Fibroblast of lung (primary cell): Measurements from ENCODE around the gene SLC22A14.

ENCODE experiments used
- EZH2 ChIP-seq: IDR thresholded peaks from 2 replicates; pipeline ENCODE4 v1.5.1; 2012; ENCODE audit warnings: low read length, control low read depth, mild to moderate bottlenecking; ENCODE audit errors: missing control alignments
- TF ChIP-seq, protein P1 (sequence below), 2 donors: IDR thresholded peaks in 1 of 2; conservative IDR thresholded peaks in 1 of 2; 1 replicate in 1 of 2; 2 replicates in 1 of 2; pipeline ENCODE4 v1.5.1; 2011 to 2012; ENCODE audit warnings: low read length in 2 of 2, control low read depth in 1 of 2, inconsistent platforms in 1 of 2, low read depth in 1 of 2, mild to moderate bottlenecking in 1 of 2

DNA sequence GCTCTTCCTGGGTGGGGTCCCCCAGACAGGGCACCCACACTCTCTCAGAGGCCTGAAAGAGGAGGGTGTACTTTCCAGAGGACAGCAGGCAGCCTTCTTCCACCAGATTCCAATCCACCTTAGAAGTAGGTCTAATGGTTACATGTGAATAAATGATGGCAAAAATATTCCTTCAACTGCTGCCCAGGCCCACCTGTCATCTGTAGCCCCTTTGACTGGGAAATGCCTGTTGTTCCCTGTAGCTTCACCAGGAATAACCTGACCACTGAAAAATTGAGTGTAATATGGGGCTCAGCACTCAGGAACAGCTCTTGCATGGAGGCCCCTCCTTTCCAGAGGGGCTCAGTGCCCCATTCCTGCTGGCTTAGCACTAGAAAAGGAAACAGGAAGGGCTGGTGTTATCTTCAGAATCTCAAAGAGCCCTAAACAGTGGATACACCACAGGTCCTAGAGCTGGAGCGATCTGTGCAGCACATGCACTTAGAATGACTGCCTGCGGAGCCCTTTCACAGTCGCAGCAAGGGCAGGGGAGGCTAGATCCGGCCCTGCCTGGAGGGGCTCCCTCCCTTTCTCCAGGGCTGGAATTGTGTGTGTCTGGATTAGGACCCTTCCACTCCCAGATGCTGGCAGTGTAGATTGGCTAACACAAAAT is 32.1 kb downstream of the SLC22A14 start:
- TF ChIP-seq, protein P1, sequence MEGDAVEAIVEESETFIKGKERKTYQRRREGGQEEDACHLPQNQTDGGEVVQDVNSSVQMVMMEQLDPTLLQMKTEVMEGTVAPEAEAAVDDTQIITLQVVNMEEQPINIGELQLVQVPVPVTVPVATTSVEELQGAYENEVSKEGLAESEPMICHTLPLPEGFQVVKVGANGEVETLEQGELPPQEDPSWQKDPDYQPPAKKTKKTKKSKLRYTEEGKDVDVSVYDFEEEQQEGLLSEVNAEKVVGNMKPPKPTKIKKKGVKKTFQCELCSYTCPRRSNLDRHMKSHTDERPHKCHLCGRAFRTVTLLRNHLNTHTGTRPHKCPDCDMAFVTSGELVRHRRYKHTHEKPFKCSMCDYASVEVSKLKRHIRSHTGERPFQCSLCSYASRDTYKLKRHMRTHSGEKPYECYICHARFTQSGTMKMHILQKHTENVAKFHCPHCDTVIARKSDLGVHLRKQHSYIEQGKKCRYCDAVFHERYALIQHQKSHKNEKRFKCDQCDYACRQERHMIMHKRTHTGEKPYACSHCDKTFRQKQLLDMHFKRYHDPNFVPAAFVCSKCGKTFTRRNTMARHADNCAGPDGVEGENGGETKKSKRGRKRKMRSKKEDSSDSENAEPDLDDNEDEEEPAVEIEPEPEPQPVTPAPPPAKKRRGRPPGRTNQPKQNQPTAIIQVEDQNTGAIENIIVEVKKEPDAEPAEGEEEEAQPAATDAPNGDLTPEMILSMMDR (conservative IDR thresholded peaks at IDR 0.05 in 1 of 2, IDR thresholded peaks at IDR 0.05 in 1 of 2; ENCODE audit: low read depth in 1 of 2, low read length in 2 of 2) = no peak
- no peak for TF ChIP-seq EZH2
